Measurements from ENCODE around the gene IMPA2.

- TF ChIP-seq CTCF (tag by site-specific recombination; IDR thresholded peaks at IDR 0.05) (no peak), PBX3 (CRISPR knock-in tag; IDR thresholded peaks at IDR 0.05) (no peak), ZNF549 (tag by site-specific recombination; IDR thresholded peaks at IDR 0.05) (no peak), REST (tag by site-specific recombination; IDR thresholded peaks at IDR 0.05) (no peak), RBAK (tag by site-specific recombination; IDR thresholded peaks at IDR 0.05) (no peak), SP2 (tag by site-specific recombination; IDR thresholded peaks at IDR 0.05) (no peak), MYNN (tag by site-specific recombination; IDR thresholded peaks at IDR 0.05; ENCODE audit: borderline replicate concordance) (no peak), KLF9 (tag by site-specific recombination; IDR thresholded peaks at IDR 0.05; ENCODE audit: low read depth) (no peak)
Measured at GRCh38 chr18:12023375-12023774, 42.1 kb downstream of the IMPA2 start.

All from HEK293 (cell line).